Measurements from ENCODE around the gene COA1. TPM values are rescaled to one million over a fixed set of nuclear protein-coding genes. Genes with fewer than 3 reads are reported as not detected.

The COA1 gene
- total and polyA plus RNA-seq, 2 donors (not counting 1 experiment from before 2014, with no cell fraction given): 28.7 to 72.7 TPM

DNA sequence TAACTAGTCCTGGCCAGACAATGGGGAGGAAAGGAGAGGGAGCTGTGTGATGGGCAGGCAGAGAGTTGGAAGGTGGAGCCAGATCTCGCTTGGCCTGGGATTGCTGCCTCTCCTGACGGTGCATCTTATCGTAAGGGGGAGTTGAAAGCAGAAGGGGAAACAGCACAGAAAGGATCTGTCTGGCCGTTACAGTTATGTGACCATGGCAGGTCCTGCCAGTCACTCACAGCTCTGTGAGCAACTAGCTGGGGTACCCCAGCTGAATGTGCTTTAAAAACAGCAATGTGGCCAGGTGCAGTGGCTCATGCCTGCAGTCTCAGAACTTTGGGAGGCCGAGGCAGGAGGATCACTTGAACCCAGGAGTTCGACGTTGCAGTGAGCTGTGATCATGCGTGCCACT is 37.2 kb upstream of the COA1 start:
- Histone ChIP-seq H3K27me3 (replicated peaks in 1 of 4; ENCODE audit: control extremely low read depth in 1 of 4, control insufficient read depth in 3 of 4, insufficient read depth in 4 of 4, low read length in 3 of 4) (no peaks in the 10 kb centered on the region), H3K36me3 (replicated peaks in 1 of 2; ENCODE audit: control extremely low read depth in 1 of 2, control insufficient read depth in 1 of 2, extremely low read depth in 1 of 2, insufficient read depth in 2 of 2, low read length in 1 of 2) (no peaks in the 10 kb centered on the region), H3K79me2 (ENCODE audit: control insufficient read depth, insufficient read depth, low read length) (no peaks in the 10 kb centered on the region), H3K9ac (ENCODE audit: low read length) (no peak overlapping the region), H3K4me2 (replicated peaks; ENCODE audit: low read depth, low read length, poor library complexity, severe bottlenecking) (no peak overlapping the region), H2AFZ (ENCODE audit: insufficient read depth, low read depth, low read length, poor library complexity, severe bottlenecking) (no peak overlapping the region), H3K9me3 (ENCODE audit: control extremely low read depth in 1 of 3, control insufficient read depth in 2 of 3, insufficient read depth in 1 of 3, low read length in 2 of 3) (no peaks in the 10 kb centered on the region), H3K27ac (ENCODE audit: low read length in 2 of 2) (no peak overlapping the region), H4K20me1 (ENCODE audit: control insufficient read depth, insufficient read depth, low read length, poor library complexity, severe bottlenecking) (no peaks in the 10 kb centered on the region), H3K4me3 (ENCODE audit: control extremely low read depth in 1 of 5, extremely low read depth in 1 of 5, insufficient read depth in 1 of 5, low read depth in 2 of 5, low read length in 4 of 5) (no peak overlapping the region), H3K4me1 (ENCODE audit: control insufficient read depth in 2 of 2, insufficient read depth in 2 of 2, low read length in 2 of 2) (peaks cover 9 to 15% of the 10 kb centered on the region in 2 donors)
- Mint-ChIP-seq H3K4me3 (no peak overlapping the region), H3K4me1 (peaks cover 25% of the 10 kb centered on the region), H3K9me3 (ENCODE audit: insufficient read depth) (no peaks in the 10 kb centered on the region), H3K27ac (no peak overlapping the region), H3K27me3 (no peaks in the 10 kb centered on the region)
- no peak for ATAC-seq (ENCODE audit: low read depth)
- TF ChIP-seq EZH2 (IDR thresholded peaks at IDR 0.05; ENCODE audit: borderline replicate concordance, insufficient read depth, low read depth, low read length, poor library complexity, severe bottlenecking) (no peak), CTCF (IDR thresholded peaks at IDR 0.05) (no peak)
- CTCF ChIA-PET: no interaction called here
- 74% methylated on average over 8 of the region's 8 CpGs for WGBS (ENCODE audit: insufficient coverage)
- no peak for DNase-seq
- POLR2A ChIA-PET: no interaction called here
- intact Hi-C loops (cut with micrococcal nuclease): no loop called here

- ATAC-seq (ENCODE audit: low read depth): no peak
- Histone ChIP-seq H3K79me2 (ENCODE audit: control insufficient read depth, insufficient read depth, low read length) (no peaks in the 10 kb centered on the region), H3K9me3 (ENCODE audit: control extremely low read depth in 1 of 3, control insufficient read depth in 2 of 3, insufficient read depth in 1 of 3, low read length in 2 of 3) (no peaks in the 10 kb centered on the region), H3K36me3 (replicated peaks in 1 of 2; ENCODE audit: control extremely low read depth in 1 of 2, control insufficient read depth in 1 of 2, extremely low read depth in 1 of 2, insufficient read depth in 2 of 2, low read length in 1 of 2) (no peaks in the 10 kb centered on the region), H3K27ac (ENCODE audit: low read length in 2 of 2) (no peak overlapping the region), H2AFZ (ENCODE audit: insufficient read depth, low read depth, low read length, poor library complexity, severe bottlenecking) (peak overlapping the region; percentile 71), H3K4me3 (ENCODE audit: control extremely low read depth in 1 of 5, extremely low read depth in 1 of 5, insufficient read depth in 1 of 5, low read depth in 2 of 5, low read length in 4 of 5) (no peak overlapping the region), H4K20me1 (ENCODE audit: control insufficient read depth, insufficient read depth, low read length, poor library complexity, severe bottlenecking) (no peaks in the 10 kb centered on the region), H3K27me3 (replicated peaks in 1 of 4; ENCODE audit: control extremely low read depth in 1 of 4, control insufficient read depth in 3 of 4, insufficient read depth in 4 of 4, low read length in 3 of 4) (no peaks in the 10 kb centered on the region), H3K9ac (ENCODE audit: low read length) (peak overlapping the region; percentile 58), H3K4me2 (replicated peaks; ENCODE audit: low read depth, low read length, poor library complexity, severe bottlenecking) (peak overlapping the region; percentile 68), H3K4me1 (ENCODE audit: control insufficient read depth in 2 of 2, insufficient read depth in 2 of 2, low read length in 2 of 2) (peaks cover 9 to 15% of the 10 kb centered on the region in 2 donors)
- TF ChIP-seq CTCF (IDR thresholded peaks at IDR 0.05) (no peak), EZH2 (IDR thresholded peaks at IDR 0.05; ENCODE audit: borderline replicate concordance, insufficient read depth, low read depth, low read length, poor library complexity, severe bottlenecking) (no peak)
- POLR2A ChIA-PET: no interaction called here
- CTCF ChIA-PET: interaction anchor here (1.8 kb wide), 2 partner anchors 36 to 73 kb away, joined by 3 to 8 read pairs; partner anchors contain the start of gene COA1
- DNase-seq: no peak
- peak overlapping the region; percentile 23 for H3K4me3 Mint-ChIP-seq
- WGBS (ENCODE audit: insufficient coverage): 92% methylated on average over 9 of the region's 10 CpGs
- no peak overlapping the region for H3K27ac Mint-ChIP-seq
- peaks cover 28% of the 10 kb centered on the region for H3K4me1 Mint-ChIP-seq
- intact Hi-C loops (cut with micrococcal nuclease): no loop called here
- no peaks in the 10 kb centered on the region for H3K9me3 Mint-ChIP-seq (ENCODE audit: insufficient read depth)
- H3K27me3 Mint-ChIP-seq: no peaks in the 10 kb centered on the region
These were observed 35.6 kb upstream of the COA1 start for GRCh38 chr7:43764807-43765491.
